ENCODE results near the gene DGKI.

- no peak for TF ChIP-seq CTCF (IDR thresholded peaks at IDR 0.05)
- TF ChIP-seq POLR2A (IDR thresholded peaks at IDR 0.05) = no peak
Observed at GRCh38 chr7:137667633-137668387, 179.0 kb downstream of the DGKI start.
